ENCODE results near the gene RGS6. TPM values are rescaled to one million over a fixed set of nuclear protein-coding genes. Genes with fewer than 3 reads are reported as not detected.

RGS6 gene
- total and polyA plus RNA-seq, 4 donors = 0.21 to 5.4 (median 0.45) TPM

DNA sequence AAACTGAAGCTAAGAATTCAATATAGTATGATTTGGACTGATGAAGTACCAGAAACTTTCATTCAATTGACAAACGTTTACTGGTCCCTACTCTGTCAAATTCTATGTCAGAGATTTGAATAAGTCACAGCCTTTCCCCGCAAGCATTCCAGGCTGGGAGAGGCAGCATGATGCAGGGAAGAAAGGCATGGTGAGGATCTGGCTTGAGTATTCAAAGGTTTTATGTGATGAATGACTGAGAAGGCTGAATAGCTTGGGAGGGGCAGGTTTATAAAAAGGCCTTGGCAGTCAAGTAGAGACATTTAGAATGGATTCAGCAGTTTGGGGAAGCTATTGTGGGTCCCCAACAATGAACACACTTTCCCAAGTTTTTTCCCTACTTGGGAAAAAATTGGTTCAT, 529.8 kb downstream of the RGS6 start:
- Histone ChIP-seq H3K9ac (ENCODE audit: insufficient read depth in 1 of 2, low read length in 2 of 2) (no peak overlapping the region), H3K9me3 (ENCODE audit: control insufficient read depth in 4 of 4, insufficient read depth in 3 of 4, low read length in 3 of 4) (peaks cover 0 to 5% (median 3%) of the 10 kb centered on the region in 4 donors), H3K4me1 (ENCODE audit: control insufficient read depth in 5 of 5, insufficient read depth in 5 of 5, low read length in 5 of 5) (no peaks in the 10 kb centered on the region), H3K27me3 (ENCODE audit: control insufficient read depth in 3 of 3, insufficient read depth in 3 of 3, low read length in 2 of 3) (no peaks in the 10 kb centered on the region), H3K27ac (ENCODE audit: low read depth in 1 of 2, low read length in 1 of 2) (no peak overlapping the region), H3K4me3 (no peak overlapping the region), H3K36me3 (ENCODE audit: control insufficient read depth in 4 of 4, insufficient read depth in 4 of 4, low read length in 4 of 4) (no peaks in the 10 kb centered on the region)
- 80 to 90% methylated on average over 2 of the region's 2 CpGs for WGBS, 2 donors
- no peak for ATAC-seq (ENCODE audit: insufficient read depth, low FRiP score)
- no peak for DNase-seq
- TF ChIP-seq, protein P1, sequence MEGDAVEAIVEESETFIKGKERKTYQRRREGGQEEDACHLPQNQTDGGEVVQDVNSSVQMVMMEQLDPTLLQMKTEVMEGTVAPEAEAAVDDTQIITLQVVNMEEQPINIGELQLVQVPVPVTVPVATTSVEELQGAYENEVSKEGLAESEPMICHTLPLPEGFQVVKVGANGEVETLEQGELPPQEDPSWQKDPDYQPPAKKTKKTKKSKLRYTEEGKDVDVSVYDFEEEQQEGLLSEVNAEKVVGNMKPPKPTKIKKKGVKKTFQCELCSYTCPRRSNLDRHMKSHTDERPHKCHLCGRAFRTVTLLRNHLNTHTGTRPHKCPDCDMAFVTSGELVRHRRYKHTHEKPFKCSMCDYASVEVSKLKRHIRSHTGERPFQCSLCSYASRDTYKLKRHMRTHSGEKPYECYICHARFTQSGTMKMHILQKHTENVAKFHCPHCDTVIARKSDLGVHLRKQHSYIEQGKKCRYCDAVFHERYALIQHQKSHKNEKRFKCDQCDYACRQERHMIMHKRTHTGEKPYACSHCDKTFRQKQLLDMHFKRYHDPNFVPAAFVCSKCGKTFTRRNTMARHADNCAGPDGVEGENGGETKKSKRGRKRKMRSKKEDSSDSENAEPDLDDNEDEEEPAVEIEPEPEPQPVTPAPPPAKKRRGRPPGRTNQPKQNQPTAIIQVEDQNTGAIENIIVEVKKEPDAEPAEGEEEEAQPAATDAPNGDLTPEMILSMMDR (IDR thresholded peaks at IDR 0.05; ENCODE audit: control extremely low read depth, extremely low read depth) = no peak

DNA sequence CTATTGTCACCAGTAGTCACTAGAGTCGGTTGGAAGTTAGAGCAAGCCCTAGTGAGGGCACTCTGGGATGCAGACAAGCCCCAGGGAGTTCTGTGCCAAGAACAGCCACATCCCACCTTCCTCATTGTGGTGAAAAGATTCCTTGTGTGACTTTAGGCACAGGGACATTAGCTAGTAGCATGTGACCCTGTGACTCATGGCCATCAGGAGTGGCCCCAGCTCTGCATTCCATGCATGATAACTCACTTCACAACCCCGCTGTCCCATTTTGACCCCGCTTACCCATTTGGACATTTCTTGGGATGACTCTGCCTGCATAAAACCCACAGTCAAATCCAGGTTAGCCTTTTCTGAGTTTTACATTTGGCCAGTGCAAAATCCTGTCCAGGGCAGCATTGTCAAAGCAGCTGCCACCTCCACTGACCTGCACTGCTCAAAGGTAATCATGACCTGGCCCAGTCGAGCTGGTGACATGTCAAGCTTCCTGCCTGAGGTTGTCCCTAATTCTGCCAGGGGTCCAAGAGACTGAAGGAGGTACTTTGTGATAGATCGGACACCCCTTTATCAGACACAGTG, 531.1 kb downstream of the RGS6 start:
- TF ChIP-seq, protein P1 (IDR thresholded peaks at IDR 0.05; ENCODE audit: control extremely low read depth, extremely low read depth) = no peak
- no peaks in the 10 kb centered on the region for H3K36me3 ChIP-seq (ENCODE audit: control insufficient read depth in 4 of 4, insufficient read depth in 4 of 4, low read length in 4 of 4)
- H3K27me3 ChIP-seq (ENCODE audit: control insufficient read depth in 3 of 3, insufficient read depth in 3 of 3, low read length in 2 of 3) = no peaks in the 10 kb centered on the region
- no peak for ATAC-seq (ENCODE audit: insufficient read depth, low FRiP score)
- DNase-seq = no peak
- no peak overlapping the region for H3K27ac ChIP-seq (ENCODE audit: low read depth in 1 of 2, low read length in 1 of 2)
- no peak overlapping the region for H3K4me3 ChIP-seq
- WGBS, 2 donors = 87% methylated on average over 5 of the region's 5 CpGs
- no peak overlapping the region for H3K9ac ChIP-seq (ENCODE audit: insufficient read depth in 1 of 2, low read length in 2 of 2)
- peaks cover 0 to 7% (median 3%) of the 10 kb centered on the region in 4 donors for H3K9me3 ChIP-seq (ENCODE audit: control insufficient read depth in 4 of 4, insufficient read depth in 3 of 4, low read length in 3 of 4)
- H3K4me1 ChIP-seq (ENCODE audit: control insufficient read depth in 5 of 5, insufficient read depth in 5 of 5, low read length in 5 of 5) = no peaks in the 10 kb centered on the region

DNA sequence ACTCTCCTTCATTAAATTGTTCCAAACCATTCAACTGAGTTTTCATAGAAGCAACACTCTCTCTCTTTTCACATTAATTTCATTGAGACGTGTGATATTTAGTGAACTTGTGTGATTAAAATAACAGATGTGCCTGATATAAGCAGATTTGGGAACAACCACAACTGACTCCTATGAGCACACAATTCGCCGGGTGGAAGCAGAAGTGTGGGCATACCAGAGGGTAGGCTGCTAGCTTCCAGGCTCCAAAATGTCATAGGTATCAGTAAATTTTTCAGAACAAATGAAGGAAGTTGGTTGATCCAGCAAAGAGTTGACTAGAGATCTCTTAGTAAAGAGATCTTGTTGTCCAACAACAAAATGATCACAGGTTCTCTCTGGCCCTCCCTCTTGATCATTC, 532.0 kb downstream of the RGS6 start:
- DNase-seq (no peak), ATAC-seq (ENCODE audit: insufficient read depth, low FRiP score) (no peak)
- Histone ChIP-seq H3K4me1 (ENCODE audit: control insufficient read depth in 5 of 5, insufficient read depth in 5 of 5, low read length in 5 of 5) (no peaks in the 10 kb centered on the region), H3K36me3 (ENCODE audit: control insufficient read depth in 4 of 4, insufficient read depth in 4 of 4, low read length in 4 of 4) (no peaks in the 10 kb centered on the region), H3K27me3 (ENCODE audit: control insufficient read depth in 3 of 3, insufficient read depth in 3 of 3, low read length in 2 of 3) (no peaks in the 10 kb centered on the region), H3K9me3 (ENCODE audit: control insufficient read depth in 4 of 4, insufficient read depth in 3 of 4, low read length in 3 of 4) (peaks cover 0 to 7% (median 3%) of the 10 kb centered on the region in 4 donors), H3K4me3 (no peak overlapping the region), H3K9ac (ENCODE audit: insufficient read depth in 1 of 2, low read length in 2 of 2) (no peak overlapping the region), H3K27ac (ENCODE audit: low read depth in 1 of 2, low read length in 1 of 2) (no peak overlapping the region)
- TF ChIP-seq, protein P1 (IDR thresholded peaks at IDR 0.05; ENCODE audit: control extremely low read depth, extremely low read depth) = no peak
- WGBS, 2 donors = 85 to 95% methylated on average over 3 of the region's 3 CpGs

DNA sequence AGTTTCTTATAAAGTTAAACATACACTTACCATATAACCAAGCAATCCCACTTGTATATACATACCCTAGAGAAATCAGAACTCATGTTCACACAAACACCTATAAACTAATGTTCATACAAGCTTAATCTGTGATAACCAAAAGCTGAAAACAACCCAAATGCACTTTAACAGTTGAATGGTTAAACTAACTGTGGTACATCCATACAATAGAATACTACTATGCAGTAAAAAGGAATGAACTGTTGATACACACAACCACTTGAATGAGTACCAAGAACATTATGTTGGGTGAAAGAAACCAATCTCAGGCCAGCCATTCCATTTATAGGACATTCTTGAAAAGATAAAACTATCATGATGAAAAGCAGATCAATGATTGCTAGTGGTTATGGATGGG, 534.1 kb downstream of the RGS6 start:
- TF ChIP-seq, protein P1 (IDR thresholded peaks at IDR 0.05; ENCODE audit: control extremely low read depth, extremely low read depth) = no peak
- H3K27me3 ChIP-seq (ENCODE audit: control insufficient read depth in 3 of 3, insufficient read depth in 3 of 3, low read length in 2 of 3) = no peaks in the 10 kb centered on the region
- H3K27ac ChIP-seq (ENCODE audit: low read depth in 1 of 2, low read length in 1 of 2) = no peak overlapping the region
- no peak overlapping the region for H3K9ac ChIP-seq (ENCODE audit: insufficient read depth in 1 of 2, low read length in 2 of 2)
- peaks cover 0 to 4% (median 3%) of the 10 kb centered on the region in 4 donors for H3K9me3 ChIP-seq (ENCODE audit: control insufficient read depth in 4 of 4, insufficient read depth in 3 of 4, low read length in 3 of 4)
- no peaks in the 10 kb centered on the region for H3K4me1 ChIP-seq (ENCODE audit: control insufficient read depth in 5 of 5, insufficient read depth in 5 of 5, low read length in 5 of 5)
- no peaks in the 10 kb centered on the region for H3K36me3 ChIP-seq (ENCODE audit: control insufficient read depth in 4 of 4, insufficient read depth in 4 of 4, low read length in 4 of 4)
- ATAC-seq (ENCODE audit: insufficient read depth, low FRiP score) = no peak
- no peak for DNase-seq
- no peak overlapping the region for H3K4me3 ChIP-seq

Data from lung (tissue), 12 donors.